ENCODE measurements around the gene KREMEN2.

KREMEN2 gene

DNA sequence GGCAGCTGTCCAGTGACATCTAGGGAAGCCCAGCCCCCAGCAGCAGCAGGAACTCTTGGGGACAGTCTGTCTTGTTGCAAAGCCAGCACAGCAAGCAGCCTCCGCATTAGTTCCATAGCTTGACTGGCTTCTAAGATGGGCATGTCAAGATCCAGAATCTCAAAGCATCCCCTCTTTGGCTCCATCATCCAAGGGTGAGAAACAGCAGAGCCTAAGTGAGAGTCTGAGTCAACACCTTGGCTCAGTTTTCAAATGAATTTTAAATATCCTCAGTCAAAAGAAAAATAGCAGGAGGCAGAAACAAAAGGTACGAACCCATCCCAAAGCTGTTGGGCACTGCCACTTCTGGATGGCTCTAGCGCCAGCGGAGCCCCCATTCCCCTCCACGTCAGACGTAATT lies 50.9 kb downstream of the KREMEN2 start:
- TF ChIP-seq, protein P1, sequence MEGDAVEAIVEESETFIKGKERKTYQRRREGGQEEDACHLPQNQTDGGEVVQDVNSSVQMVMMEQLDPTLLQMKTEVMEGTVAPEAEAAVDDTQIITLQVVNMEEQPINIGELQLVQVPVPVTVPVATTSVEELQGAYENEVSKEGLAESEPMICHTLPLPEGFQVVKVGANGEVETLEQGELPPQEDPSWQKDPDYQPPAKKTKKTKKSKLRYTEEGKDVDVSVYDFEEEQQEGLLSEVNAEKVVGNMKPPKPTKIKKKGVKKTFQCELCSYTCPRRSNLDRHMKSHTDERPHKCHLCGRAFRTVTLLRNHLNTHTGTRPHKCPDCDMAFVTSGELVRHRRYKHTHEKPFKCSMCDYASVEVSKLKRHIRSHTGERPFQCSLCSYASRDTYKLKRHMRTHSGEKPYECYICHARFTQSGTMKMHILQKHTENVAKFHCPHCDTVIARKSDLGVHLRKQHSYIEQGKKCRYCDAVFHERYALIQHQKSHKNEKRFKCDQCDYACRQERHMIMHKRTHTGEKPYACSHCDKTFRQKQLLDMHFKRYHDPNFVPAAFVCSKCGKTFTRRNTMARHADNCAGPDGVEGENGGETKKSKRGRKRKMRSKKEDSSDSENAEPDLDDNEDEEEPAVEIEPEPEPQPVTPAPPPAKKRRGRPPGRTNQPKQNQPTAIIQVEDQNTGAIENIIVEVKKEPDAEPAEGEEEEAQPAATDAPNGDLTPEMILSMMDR (IDR thresholded peaks at IDR 0.05; ENCODE audit: low read length, missing control alignments): no peak
- H3K4me3 ChIP-seq (replicated peaks; ENCODE audit: low read depth, low read length): no peak overlapping the region
- DNase-seq (ENCODE audit: low read depth): no peak

DNA sequence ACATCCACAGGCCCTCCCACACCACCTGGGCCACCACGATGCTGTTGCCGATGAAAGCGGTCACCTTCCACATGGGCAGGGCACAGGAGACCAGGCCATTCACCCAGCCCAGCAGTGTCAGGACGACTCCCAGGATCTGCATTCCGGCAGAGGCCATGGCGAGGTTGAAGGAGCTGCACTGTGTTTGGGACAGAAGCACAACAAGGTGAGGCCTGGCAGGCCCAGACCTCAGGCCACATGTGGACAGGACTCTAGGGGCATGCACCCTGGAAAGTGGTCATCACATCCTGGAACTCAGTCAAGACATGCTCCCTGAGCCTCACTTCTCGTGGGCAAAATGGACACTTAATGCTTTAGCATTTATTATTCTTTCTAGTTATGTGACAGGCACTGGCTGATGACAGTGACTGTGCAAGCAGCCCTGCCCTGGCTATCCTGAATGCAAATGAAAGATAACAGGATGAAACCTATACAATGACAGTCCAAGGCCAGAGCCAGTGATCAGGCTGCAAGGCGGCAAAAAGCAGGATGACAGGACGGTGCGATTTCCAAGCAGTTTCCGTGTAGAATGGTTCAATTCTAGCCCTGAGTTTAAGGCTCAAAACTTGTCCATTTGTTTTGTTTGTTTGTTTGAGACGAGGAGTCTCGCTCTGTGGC lies 51.9 kb downstream of the KREMEN2 start:
- TF ChIP-seq, protein P1 (IDR thresholded peaks at IDR 0.05; ENCODE audit: low read length, missing control alignments): no peak
- DNase-seq (ENCODE audit: low read depth): no peak
- H3K4me3 ChIP-seq (replicated peaks; ENCODE audit: low read depth, low read length): no peak overlapping the region

DNA sequence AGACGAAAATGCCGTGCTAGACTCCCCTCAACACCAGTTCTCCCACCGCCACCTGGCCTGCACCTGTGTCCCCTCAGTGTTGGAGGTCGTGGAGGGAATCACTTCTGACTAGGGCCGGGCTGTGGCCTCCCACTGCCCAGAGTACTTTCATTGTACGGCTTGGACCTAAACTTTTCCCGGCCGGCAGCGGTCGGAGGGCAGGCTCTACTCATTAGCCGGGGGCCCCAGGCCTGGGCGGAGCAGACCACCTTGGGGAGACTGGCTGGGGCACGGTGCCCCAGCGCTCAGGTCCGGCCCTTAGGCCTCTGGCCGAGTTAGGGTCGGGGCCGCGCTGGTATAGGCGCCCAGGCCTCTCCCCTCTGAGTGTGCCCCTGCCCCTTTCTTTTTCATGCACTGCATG lies 53.3 kb downstream of the KREMEN2 start:
- TF ChIP-seq, protein P1 (IDR thresholded peaks at IDR 0.05; ENCODE audit: low read length, missing control alignments): no peak
- H3K4me3 ChIP-seq (replicated peaks; ENCODE audit: low read depth, low read length): no peak overlapping the region
- no peak for DNase-seq (ENCODE audit: low read depth)

All from fibroblast of pulmonary artery (primary cell).